Stimulated activated CD4-positive, alpha-beta T cell treated with anti-CD3 and anti-CD28 coated beads, Interleukin-15, amount 100 ng/mL, for 24 hours (primary cell): ENCODE measurements around the gene CDV3.

Experiments
- DNase-seq: peaks from one replicate; pipeline ENCODE4 v3.0.0-alpha.2; 2020

The CDV3 gene

GRCh38 chr3:133570139-133570936, 3.1 kb upstream of the CDV3 start:
- DNase-seq, result no peak

GRCh38 chr3:133570937-133571320, 2.6 kb upstream of the CDV3 start:
- DNase-seq, result no peak

- DNase-seq, result no peak
Measured at GRCh38 chr3:133572158-133573053, 1.1 kb upstream of the CDV3 start.

- peak; percentile 100 for DNase-seq
Measured at GRCh38 chr3:133573054-133573628, 345 bp upstream of the CDV3 start.

- DNase-seq, result peak; percentile 78
Measured at GRCh38 chr3:133574260-133574881, 885 bp downstream of the CDV3 start.

- no peak for DNase-seq
Measured at GRCh38 chr3:133575086-133575485, 1.6 kb downstream of the CDV3 start.

- DNase-seq, result no peak
Measured at GRCh38 chr3:133576169-133576568, 2.7 kb downstream of the CDV3 start.

- DNase-seq, result no peak
Measured at GRCh38 chr3:133578548-133579191, 5.2 kb downstream of the CDV3 start.

- DNase-seq, result no peak
Measured at GRCh38 chr3:133583396-133583795, 9.9 kb downstream of the CDV3 start.

- no peak for DNase-seq
Measured at GRCh38 chr3:133588035-133588434, 14.5 kb downstream of the CDV3 start.

GRCh38 chr3:133588784-133589465, 15.4 kb downstream of the CDV3 start:
- DNase-seq, result no peak

- DNase-seq, result no peak
Measured at GRCh38 chr3:133589503-133589902, 16.0 kb downstream of the CDV3 start.

GRCh38 chr3:133591271-133591742, 17.8 kb downstream of the CDV3 start:
- no peak for DNase-seq

GRCh38 chr3:133592843-133593242, 19.4 kb downstream of the CDV3 start:
- DNase-seq, result no peak

- no peak for DNase-seq
Measured at GRCh38 chr3:133593243-133593642, 19.8 kb downstream of the CDV3 start.

GRCh38 chr3:133595341-133595740, 21.9 kb downstream of the CDV3 start:
- DNase-seq, result peak; percentile 56

GRCh38 chr3:133598405-133598804, 24.9 kb downstream of the CDV3 start:
- DNase-seq, result no peak

- DNase-seq, result no peak
Measured at GRCh38 chr3:133599280-133599679, 25.8 kb downstream of the CDV3 start.

GRCh38 chr3:133600572-133601081, 27.1 kb downstream of the CDV3 start:
- DNase-seq, result no peak

GRCh38 chr3:133606342-133606741, 32.9 kb downstream of the CDV3 start:
- DNase-seq, result no peak

- DNase-seq, result no peak
Measured at GRCh38 chr3:133606902-133607301, 33.4 kb downstream of the CDV3 start.

- no peak for DNase-seq
Measured at GRCh38 chr3:133607816-133608215, 34.3 kb downstream of the CDV3 start.
